ENCODE measurements around the gene SPSB1.

The SPSB1 gene

DNA sequence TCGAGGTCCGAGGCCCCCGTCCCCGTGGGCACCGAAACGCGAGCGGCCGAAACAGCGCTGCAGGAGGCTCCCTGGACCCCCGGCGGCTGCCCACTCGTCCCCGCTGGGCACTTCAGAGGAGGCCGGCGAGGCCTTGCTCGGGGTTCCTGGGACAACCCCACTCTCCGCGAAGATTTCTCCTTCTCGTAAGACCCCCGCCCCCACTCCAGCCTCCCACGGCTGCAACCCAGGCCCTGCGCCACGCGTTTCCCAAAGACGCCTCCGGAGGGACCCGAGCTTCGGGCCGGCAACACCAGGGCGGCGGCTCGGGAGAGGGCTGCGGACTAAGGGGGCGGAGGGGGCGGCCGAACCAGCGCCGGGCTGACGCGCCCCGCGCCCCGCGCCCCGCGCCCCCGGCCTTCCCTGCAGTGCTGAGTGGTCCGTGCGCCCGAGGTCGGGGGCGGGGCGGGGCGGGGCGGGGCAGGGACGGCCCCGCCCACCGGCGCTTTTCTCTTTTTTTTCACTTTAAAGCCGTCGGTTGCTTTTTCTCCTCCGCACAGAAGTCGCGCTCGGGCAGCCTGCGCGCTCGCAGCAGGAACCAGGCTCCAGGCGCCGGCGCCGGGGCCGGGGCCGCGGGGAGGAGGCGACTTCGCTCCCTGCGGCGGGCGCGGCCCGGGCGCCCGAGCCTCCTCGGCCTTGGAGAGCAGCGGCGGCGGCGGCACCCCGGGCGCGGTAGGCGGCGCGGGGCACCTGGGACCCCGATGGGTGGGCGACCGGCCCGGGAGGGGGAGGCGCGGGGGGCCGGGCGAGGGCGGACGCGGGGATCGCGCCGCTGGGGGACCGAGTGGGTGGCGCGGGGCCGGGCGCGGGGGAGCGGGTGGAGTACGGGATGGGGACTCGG, at the start of gene SPSB1:
Gene SPSB1, plus strand, starts transcription at position 534 of the 880 bp plus-strand sequence. CDS start 62,998 bp downstream, outside the sequence.
- DNase-seq, result peak; percentile 61 to 69

DNA sequence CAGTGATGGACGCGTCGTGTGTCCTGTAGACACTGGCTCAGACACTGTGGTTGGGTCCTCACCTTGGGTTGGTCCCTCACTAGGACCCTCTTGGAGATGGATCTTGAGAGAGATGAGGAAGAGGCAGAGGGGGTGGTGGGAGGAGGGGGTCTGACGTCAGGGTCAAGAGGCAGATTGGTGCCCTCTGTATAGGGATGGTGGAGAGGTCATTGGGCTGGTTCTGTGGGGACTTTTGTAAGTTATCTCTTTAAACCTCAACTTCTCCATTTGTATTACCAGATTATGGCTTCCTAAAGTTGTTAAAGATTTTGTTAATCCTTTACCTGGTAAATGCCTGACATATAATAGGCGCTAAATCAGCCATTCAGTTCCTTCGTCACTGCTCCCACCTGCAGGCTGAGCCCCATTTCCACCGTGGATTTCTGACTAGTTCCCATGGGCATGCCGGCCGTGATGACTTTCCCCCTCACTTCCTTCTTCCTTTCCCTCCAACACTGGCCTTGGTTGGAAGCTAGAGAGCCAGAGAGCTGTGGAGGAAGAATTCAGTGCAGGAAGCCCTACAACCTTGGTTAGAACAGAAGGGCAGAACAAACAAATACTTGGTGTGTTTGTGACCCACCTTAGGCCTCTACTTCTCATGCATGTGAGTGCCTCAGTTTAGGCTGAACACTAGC, 49.5 kb upstream of the SPSB1 start:
- DNase-seq, result no peak

DNA sequence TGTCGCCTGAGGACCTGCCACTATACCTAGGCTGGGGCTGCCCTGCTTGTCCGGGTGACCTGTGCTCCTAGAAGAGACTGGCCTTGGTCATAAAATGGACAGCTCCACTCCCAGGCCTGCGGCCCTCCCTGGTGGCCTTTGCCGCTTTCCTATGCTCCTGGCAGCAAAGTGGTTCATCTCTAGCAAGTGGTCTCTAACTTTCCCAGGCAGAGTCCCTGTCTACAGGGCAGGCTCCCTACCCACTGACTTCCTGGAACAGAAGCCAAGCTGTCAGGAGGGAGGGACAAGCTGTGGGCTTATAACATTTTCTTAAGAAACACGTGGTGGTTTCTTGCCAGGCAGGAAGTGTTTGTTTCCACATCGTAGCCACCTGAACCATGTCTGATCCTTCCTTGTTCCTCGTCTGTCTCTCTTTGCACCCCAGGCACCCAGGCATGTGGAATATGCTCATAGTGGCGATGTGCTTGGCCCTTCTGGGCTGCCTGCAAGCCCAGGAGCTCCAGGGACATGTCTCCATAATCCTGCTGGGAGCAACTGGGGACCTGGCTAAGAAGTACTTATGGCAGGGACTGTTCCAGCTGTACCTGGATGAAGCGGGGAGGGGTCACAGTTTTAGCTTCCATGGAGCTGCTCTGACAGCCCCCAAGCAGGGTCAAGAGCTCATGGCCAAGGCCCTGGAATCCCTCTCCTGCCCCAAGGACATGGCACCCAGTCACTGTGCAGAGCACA, 48.0 kb upstream of the SPSB1 start:
- DNase-seq, result no peak

DNA sequence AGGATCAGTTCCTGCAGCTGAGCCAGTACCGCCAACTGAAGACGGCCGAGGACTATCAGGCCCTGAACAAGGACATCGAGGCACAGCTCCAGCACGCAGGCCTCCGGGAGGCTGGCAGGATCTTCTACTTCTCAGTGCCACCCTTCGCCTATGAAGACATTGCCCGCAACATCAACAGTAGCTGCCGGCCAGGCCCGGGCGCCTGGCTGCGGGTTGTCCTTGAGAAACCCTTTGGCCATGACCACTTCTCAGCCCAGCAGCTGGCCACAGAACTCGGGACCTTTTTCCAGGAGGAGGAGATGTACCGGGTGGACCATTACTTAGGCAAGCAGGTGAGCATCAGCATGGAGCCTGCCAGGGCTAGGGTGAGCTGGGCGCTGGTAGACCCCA, 47.5 kb upstream of the SPSB1 start:
- no peak for DNase-seq

DNA sequence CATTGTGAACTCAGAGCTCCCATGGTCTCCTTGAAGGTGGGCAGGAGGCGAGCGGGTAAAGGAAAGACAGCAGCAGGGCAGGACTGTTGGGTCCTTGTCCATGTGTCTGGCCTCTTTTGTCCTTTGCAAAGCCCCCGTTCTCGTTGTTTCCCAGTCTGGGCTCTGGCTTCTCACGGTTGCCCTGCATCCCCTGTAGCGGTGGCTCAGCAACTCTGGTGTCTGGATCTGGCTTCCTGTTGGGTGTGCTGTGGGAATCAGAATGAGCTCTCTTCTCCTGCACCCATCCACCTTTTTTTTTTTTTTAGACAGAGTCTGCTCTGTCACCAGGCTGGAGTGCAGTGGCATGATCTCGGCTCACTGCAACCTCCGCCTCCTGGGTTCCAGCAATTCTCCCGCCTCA, 47.0 kb upstream of the SPSB1 start:
- DNase-seq, result no peak

DNA sequence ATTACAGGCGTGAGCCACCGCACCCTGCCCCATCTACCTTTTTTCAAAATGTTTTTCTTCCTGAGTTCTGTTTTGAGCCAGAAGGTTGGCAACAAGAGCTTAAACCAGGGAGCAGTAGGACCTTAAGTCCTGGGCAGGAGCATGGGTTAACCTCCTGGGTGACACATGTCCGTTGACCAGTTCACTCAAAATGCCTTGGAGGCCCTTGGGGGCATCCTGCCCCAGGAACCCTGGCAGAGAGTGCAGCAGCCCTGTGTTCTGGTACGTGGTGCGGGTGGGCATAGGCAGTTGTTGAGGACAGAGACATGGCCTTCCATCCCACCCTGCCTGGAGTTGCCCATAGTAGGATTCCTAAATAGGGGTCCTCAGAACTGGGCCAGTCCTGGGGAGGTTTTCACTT, 46.5 kb upstream of the SPSB1 start:
- no peak for DNase-seq

DNA sequence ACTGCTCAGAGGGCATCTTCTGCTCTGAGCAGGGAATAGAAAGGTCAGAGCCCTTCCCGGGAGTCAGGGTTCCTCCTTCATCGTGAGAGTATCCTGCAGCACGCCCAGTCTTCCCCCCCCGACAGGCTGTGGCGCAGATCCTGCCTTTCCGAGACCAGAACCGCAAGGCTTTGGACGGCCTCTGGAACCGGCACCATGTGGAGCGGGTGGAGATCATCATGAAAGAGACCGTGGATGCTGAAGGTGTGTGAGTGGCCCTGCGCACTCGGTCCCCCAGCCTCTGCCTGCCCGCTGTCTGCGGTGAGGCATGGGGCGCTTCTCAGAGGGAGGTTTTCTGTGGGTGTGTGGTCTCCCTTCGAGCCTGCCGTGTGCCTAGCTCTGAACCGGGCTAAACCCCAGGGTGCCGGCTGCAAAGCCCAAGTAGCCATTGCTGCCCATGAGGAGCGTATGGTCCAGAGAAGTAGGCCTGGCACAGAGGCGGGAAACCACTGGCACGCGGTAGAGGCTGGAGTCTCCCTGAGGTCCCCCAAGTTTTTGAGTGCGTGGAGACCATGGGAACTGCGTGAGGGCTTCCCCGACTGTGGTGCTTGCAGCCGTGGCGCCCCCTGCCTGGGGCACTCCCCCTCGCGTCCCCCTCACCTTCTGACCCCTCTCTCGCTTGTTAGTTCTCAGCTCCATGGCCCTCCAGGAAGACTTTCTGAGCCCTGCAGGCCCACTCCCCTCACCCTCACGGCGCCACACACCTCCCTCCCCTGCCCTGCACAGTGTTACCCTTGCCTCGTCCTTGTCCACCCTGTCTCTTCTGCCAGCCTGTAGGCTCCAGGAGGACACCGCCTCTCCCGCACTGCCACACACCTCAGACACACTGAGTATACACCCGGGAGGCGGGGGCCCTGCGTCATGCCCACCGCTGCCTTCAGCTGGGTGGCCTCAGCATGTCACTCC, 45.6 kb upstream of the SPSB1 start:
- no peak for DNase-seq

DNA sequence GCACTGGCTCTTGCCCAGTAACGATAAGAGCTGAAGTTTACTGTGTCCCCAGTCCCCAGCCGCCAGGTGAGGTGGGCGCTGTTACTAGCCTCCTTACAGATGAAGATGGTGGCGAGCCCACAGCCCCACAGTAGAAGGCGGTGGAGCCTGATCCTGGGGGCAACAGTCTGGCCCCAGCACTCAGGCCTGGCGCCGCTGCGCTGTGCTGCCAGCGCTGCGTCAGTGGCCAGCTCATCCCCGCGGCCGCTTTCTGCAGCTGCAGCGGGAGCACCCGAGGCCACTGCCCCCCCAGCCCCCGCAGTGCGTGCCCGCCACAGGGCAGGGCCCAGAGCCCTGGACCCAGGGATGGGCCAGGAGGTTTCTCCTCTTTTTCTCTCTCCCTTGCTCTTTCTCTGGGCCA, 44.8 kb upstream of the SPSB1 start:
- DNase-seq, result no peak

DNA sequence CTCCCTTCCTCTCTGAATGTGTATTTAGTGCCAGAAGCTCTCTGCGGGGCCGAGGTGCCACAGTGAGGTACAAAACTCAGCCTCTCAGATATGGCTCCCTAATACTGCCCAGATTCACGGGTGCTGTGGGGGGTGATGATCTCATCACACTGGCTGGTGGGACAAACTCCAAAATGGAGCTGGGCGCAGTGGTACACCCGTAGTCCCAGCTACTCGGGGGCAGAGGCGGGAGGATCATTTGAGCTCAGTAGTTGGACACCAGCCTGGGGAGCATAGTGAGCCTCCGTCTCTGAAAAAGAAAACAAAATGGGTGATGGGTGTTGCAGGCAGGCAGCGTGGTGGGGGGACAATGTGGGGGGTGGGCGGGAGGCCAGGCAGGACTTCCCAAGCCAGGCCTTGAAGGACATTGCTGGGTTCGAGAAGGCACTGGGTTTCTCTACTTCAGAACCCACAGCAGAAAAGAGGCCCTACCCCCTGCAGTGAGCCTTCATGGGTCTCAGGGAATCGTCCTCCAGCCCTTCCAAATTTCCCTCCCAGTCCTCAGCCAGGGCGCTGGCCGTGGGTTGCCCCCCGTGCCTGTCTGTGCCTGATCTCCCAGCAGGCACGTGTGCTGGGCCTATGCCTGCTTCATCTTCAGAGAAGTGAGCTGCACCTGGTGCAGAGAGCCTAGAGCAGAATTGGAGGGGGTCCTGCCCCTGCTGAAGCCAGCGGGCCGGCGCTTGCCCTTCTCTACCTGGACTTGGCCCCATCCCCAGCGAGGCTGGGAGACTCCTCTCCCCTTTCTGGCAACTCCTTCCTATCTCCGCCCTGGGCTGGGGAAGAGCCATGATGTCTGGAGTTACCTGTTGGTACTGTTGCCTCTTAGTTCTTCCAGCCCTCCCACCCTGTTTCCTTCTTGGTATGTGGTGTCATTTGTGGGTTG, 44.1 kb upstream of the SPSB1 start:
- no peak for DNase-seq

DNA sequence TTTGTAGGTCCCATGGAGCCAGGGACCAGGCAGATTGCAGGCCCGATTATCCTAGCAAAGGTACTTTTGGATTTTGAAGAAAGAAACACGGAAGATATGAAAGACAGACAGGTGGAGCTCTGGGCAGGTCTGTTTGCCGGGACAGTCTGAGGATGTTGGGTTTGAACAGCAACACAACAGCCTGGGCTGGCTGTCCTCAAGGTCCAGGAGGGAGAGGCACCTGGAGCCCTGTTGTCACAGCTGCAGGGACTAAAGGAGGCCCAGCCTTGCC, 43.5 kb upstream of the SPSB1 start:
- DNase-seq, result no peak

DNA sequence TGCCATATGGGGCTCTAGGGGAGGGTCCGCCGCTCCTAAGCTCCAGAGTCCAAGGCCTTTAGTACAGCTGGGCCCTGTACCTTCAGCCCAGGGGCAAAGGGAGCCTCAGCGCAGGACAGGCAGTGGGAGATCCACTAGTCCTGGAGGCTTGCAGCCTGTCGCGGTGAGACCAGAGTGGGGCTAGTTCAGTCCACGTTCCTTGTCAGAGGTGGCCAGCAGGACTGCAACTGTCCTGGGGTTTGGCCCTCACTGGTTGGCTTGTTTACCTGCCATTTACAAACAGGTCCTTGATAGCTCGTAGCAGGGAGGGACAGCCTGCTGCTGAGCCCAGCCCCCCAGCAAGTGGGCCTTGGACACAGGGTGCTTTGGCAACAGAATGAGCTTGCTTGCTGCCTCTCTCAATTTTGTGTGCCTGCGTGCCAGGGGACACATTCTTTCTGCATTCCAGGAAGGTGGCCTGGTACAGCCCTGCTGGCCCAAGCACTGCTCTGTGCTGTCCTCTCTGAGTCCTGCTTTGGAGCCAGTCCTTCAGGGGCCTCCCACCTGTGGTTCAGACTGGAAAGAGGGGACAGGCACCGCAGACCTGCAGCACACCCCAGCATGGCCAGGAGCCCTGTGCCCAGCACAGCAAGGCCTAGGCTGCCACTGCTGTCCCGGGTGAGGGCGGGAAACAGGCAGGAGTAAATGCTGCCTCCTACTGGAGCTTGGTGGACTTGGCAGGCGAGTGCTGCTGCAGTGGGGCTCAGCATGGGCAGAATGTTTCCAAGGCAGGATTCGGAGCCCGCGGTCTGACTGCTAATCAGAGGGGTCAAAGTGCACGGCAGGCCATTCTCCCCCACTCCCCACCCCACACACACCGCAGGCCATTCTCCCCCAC, 42.9 kb upstream of the SPSB1 start:
- peak; percentile 29 to 56 for DNase-seq

DNA sequence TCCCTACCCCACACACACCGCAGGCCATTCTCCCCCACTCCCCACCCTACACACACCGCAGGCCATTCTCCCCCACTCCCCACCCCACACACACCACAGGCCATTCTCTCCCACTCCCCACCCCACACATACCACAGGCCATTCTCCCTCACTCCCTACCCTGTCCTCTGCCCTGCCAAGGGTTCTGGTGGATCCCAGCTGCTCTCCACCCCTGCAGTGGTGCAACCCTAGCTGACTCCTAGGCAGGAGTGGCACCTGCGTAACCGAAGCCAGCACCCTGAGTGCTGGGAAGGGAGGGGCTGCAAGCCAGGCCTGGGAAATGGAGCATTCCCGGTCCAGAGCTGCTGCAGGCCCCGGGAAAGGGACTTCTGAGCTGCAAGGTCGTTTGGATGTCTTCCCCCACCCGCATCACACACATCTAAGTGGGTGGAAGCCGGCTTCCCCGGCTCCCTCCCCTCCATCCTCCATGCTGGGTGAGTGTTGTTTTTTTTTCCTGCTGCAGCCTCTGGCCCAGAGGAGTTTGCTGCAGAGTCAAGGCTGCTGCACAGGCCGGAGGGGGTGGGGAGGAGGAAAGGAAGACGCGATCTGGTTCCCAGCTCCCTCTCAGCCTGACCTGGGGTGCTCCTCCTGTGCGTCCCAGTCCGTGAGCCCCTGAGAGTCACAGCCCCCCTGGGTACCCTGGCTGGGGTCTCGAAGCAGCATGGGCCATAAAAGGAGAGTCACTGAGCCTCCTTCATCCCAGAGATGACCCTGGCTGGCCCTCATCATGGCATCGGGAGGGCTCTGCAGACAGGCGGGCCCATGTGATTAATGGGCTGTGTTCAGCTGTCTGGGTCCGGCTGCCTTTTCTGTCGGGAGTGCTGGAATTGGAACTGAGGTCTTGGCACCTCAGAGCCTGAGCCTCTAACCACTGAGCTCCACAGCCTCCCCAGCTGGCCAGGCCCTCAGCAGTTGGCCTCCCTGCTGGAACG, 42.0 kb upstream of the SPSB1 start:
- DNase-seq, result no peak

DNA sequence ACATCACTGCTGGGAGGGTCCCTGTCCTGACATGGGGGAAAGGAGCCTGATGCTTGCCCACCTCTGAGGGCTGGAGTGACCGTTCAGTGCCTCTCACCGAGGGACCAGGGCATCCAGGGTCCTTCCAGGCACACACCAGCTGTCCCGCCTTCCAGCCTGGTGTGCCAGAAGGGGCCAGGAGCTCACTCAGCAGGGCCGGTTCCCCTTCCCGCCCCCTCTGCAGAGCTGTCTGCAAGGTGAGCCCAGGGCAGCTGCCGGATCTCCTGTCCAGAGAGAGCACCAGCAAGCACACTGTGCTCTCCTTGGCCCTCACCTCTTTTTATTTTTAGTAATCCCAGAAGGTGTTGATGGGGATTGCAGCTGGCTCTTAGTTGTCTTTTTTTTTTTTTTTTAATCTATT, 41.2 kb upstream of the SPSB1 start:
- no peak for DNase-seq

DNA sequence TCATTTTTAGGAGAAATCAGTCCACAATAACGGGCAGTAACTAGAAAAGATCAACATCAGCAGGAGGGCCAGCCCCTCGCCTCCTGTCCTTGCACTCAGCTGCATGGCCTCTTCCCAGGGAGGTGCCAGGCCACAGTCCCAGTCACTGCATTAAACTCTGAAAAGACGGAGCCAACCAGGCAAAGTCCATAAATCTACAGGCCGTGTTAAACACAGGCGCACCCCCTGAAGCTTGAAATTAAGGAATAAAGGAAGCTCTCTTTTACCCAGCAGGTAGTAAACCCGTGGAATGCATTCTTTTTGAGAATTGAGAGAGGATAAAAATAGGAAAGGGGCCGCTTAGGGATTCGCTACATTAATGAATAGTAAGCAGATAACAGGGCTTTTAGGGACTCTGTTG, 39.7 kb upstream of the SPSB1 start:
- DNase-seq, result no peak

DNA sequence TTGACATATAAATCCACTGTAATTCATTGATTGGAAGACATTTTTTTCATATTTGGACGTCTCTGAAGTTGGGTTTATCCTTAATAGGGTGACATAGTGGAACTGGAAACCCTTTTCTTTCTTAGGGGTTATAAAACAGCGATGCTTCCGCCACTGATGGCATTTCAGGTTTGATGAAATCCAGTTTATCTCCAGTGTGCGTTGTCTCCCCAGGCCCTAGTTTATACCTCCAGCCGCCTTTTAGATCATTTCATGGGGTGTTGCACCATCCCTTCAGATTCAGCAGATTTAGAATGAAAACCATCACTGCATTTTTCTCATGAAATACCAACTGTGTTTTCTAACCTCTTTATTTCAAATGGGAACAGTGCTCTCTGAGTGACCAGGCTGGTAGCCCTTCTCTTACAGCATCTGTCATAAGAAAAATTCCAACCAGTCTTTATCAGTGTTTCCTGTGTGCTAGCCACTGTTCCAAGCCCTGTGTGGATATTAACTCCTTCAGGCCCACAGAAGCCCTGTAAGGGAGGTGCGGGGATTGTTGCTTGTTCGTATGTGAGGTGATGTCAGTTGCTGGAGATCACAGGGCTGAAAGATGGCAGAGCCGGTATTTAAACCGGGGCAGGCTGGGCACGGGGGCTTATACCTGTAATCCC, 39.1 kb upstream of the SPSB1 start:
- no peak for DNase-seq

DNA sequence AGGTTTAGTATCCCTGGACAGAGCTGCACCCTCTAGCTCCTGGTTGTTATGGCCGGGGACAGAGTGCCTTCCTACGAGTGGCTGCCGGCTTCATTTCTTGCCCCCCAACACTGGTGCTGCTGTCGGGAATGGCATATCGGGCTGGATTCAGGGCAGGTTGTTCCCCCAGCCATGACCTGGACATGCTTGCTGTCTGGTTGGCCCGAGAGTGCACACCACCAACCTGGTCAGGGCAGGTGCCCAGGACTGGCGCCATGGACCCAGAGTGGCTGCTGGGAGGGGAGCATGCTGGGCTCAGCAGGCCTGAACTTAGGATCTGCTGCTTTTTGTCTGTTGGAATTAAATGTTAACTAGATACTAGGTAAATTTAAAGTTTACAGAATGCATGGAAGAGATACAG, 36.4 kb upstream of the SPSB1 start:
- no peak for DNase-seq

DNA sequence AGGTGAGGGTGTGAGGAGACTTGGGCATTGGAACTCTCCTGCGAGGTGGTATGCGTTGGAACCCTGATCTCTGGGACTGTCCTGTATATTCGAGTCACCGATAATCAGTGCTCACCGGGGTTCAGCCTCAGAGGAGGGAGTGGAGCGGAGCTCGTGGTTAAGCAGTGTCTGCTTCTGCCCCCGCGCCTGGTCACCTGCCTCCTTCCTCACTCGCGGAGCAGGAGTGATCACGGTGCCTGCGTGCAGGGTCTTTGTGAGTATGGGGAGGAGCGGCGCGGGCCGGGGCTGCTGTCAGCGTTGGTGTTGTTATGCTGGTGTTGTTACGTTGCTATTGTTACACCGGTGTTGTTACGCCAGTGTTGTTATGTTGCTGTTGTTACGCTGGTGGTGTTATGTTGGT, 34.8 kb upstream of the SPSB1 start:
- no peak for DNase-seq

DNA sequence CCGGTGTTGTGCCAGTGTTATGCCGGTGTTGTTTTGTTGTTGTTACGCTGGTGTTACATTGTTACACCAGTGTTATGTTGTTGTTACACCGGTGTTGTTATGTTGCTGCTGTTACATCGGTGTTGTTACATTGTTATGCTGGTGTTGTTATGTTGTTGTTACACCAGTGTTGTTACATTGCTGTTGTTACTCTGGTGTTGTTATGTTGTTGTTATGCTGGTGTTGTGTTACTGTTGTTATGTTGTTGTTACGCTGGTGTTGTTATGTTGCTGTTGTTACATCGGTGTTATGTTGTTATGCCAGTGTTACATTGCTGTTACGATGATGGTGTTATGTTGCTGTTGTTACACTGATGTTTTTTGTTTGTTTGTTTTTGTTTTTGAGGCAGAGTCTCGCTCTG, 34.1 kb upstream of the SPSB1 start:
- no peak for DNase-seq

Measured in stimulated activated CD4-positive, alpha-beta T cell treated with anti-CD3 and anti-CD28 coated beads, Interleukin-2, amount 100 ng/mL, for 24 hours (primary cell).